CD14-positive monocyte (primary cell): ENCODE results near the gene BCL2L1. TPM values are rescaled to one million over a fixed set of nuclear protein-coding genes. Genes with fewer than 3 reads are reported as not detected.

Source experiments
- DNase-seq, 3 donors: peaks; one replicate each; pipeline ENCODE4 v3.0.0-alpha.2; 2011 to 2022
- H2AFZ ChIP-seq: 2 replicates; pipeline ENCODE4 v1.6.0; 2012; ENCODE audit warnings: mild to moderate bottlenecking, low read depth, low read length, inconsistent platforms; ENCODE audit not compliant: insufficient read depth, poor library complexity, severe bottlenecking
- H3K27ac ChIP-seq, 2 donors: 1 replicate in 1 of 2; 2 replicates in 1 of 2; pipeline ENCODE4 v1.5.1; 2012 to 2013; ENCODE audit warnings: low read length in 2 of 2, control low read depth in 1 of 2, inconsistent platforms in 1 of 2, low read depth in 1 of 2, mild to moderate bottlenecking in 1 of 2
- H3K27me3 ChIP-seq, 2 donors: one replicate each; pipeline versions ENCODE4 v1.6.0 to v1.6.1; 2011 to 2013; ENCODE audit warnings: low read length in 2 of 2; ENCODE audit not compliant: control insufficient read depth in 2 of 2, insufficient read depth in 2 of 2
- H3K36me3 ChIP-seq, 2 donors: replicated peaks in 1 of 2; 1 replicate in 1 of 2; 2 replicates in 1 of 2; pipeline versions ENCODE4 v1.5.1 to v1.6.1; 2012 to 2013; ENCODE audit warnings: low read length in 2 of 2, control low read depth in 1 of 2, inconsistent platforms in 1 of 2, mild to moderate bottlenecking in 1 of 2; ENCODE audit not compliant: insufficient read depth in 2 of 2, control insufficient read depth in 1 of 2
- H3K4me1 ChIP-seq, 2 donors: 1 replicate in 1 of 2; 2 replicates in 1 of 2; pipeline versions ENCODE4 v1.5.1 to v1.6.1; 2012 to 2013; ENCODE audit warnings: low read length in 2 of 2, control low read depth in 1 of 2, inconsistent platforms in 1 of 2, mild to moderate bottlenecking in 1 of 2, moderate library complexity in 1 of 2; ENCODE audit not compliant: insufficient read depth in 2 of 2, control insufficient read depth in 1 of 2
- H3K4me2 ChIP-seq: replicated peaks from 2 replicates; pipeline ENCODE3; 2012; ENCODE audit warnings: low read length, moderate library complexity, mild to moderate bottlenecking; ENCODE audit not compliant: poor library complexity, severe bottlenecking; ENCODE audit errors: extremely low read depth
- H3K4me3 ChIP-seq, 3 experiments: fragments of 200-600 bp in 1 of 3; sonication (generic) in 1 of 3; replicated peaks in 1 of 3; 1 replicate in 2 of 3; 2 replicates in 1 of 3; pipeline ENCODE4 v1.5.1; 2011 to 2013; ENCODE audit warnings: low read length in 3 of 3, mild to moderate bottlenecking in 3 of 3, control low read depth in 2 of 3, low read depth in 2 of 3, inconsistent platforms in 1 of 3, moderate library complexity in 1 of 3
- H3K79me2 ChIP-seq: 2 replicates; pipeline ENCODE4 v1.6.0; 2012; ENCODE audit warnings: mild to moderate bottlenecking, control low read depth, inconsistent platforms, low read length, moderate library complexity; ENCODE audit not compliant: insufficient read depth
- H3K9ac ChIP-seq: 2 replicates; pipeline ENCODE4 v1.6.0; 2017; ENCODE audit warnings: low read length, mild to moderate bottlenecking; ENCODE audit not compliant: insufficient read depth, poor library complexity, severe bottlenecking
- H3K9me3 ChIP-seq, 2 donors: replicated peaks in 1 of 2; 1 replicate in 1 of 2; 2 replicates in 1 of 2; pipeline versions ENCODE4 v1.5.1 to v1.6.1; 2012 to 2013; ENCODE audit warnings: low read length in 2 of 2, control low read depth in 1 of 2; ENCODE audit not compliant: control insufficient read depth in 1 of 2, insufficient read depth in 1 of 2
- H4K20me1 ChIP-seq: 2 replicates; pipeline ENCODE4 v1.6.0; 2012; ENCODE audit warnings: mild to moderate bottlenecking, low read length, control low read depth, moderate library complexity; ENCODE audit not compliant: insufficient read depth
- H3K27ac Mint-ChIP-seq, 7 donors: one replicate each; pipeline ENCODE4 v1.8.0; 2020; ENCODE audit warnings: mild to moderate bottlenecking in 7 of 7, mixed read lengths in 7 of 7, moderate library complexity in 6 of 7, inconsistent platforms in 2 of 7
- H3K27me3 Mint-ChIP-seq, 3 donors: one replicate each; pipeline ENCODE4 v1.8.0; 2021 to 2022; ENCODE audit warnings: low read depth in 3 of 3, mild to moderate bottlenecking in 3 of 3, mixed read lengths in 3 of 3, moderate library complexity in 3 of 3, inconsistent platforms in 1 of 3
- H3K36me3 Mint-ChIP-seq, 2 donors: one replicate each; pipeline ENCODE4 v1.8.0; 2020; ENCODE audit warnings: mixed read lengths in 2 of 2, inconsistent platforms in 1 of 2, mild to moderate bottlenecking in 1 of 2
- H3K4me1 Mint-ChIP-seq: one replicate; pipeline ENCODE4 v1.8.0; 2020; ENCODE audit warnings: mild to moderate bottlenecking, mixed read lengths
- H3K4me3 Mint-ChIP-seq, 2 donors: one replicate each; pipeline ENCODE4 v1.8.0; 2020; ENCODE audit warnings: mild to moderate bottlenecking in 2 of 2, mixed read lengths in 2 of 2, moderate library complexity in 1 of 2
- H3K9me3 Mint-ChIP-seq, 7 donors: one replicate each; pipeline ENCODE4 v1.8.0; 2020 to 2022; ENCODE audit warnings: mixed read lengths in 7 of 7, mild to moderate bottlenecking in 6 of 7, moderate library complexity in 6 of 7, inconsistent platforms in 2 of 7
- WGBS: methylation state at CpG from one replicate; pipeline ENCODE4 v1.1.5; 2013; ENCODE audit warnings: missing lambda C conversion rate; ENCODE audit not compliant: insufficient coverage; 5-methylcytosine and 5-hydroxymethylcytosine counted together
- intact Hi-C, 2 donors: fragments of 100-400 bp; cut with micrococcal nuclease; formaldehyde crosslinking; loops; one replicate each; pipeline versions ENCODE4 v1.15.0 to v1.15.1; 2023
- polyA plus RNA-seq, 3 donors: library from polyadenylated mRNA; depleted of rRNA in 1 of 3; unstranded in 2 of 3; stranded (reverse) in 1 of 3; fragments of 300-500 nt in 2 of 3; fragments of >200 nt in 1 of 3; fragmentation: Illumina TruSeq in 2 of 3; gene quantifications; 1 replicate in 2 of 3; 2 replicates in 1 of 3; pipeline ENCODE4 v1.2.3, GENCODE V29; 2012 to 2021
- TF ChIP-seq, protein P1 (sequence below): fragments of 200-600 bp; IDR thresholded peaks from one replicate; pipeline ENCODE4 v1.8.0; 2022; ENCODE audit warnings: antibody characterized with exemption, mild to moderate bottlenecking

The BCL2L1 gene
- polyA plus RNA-seq, 3 donors: 12.4 to 16.8 (median 14.3) TPM

DNA sequence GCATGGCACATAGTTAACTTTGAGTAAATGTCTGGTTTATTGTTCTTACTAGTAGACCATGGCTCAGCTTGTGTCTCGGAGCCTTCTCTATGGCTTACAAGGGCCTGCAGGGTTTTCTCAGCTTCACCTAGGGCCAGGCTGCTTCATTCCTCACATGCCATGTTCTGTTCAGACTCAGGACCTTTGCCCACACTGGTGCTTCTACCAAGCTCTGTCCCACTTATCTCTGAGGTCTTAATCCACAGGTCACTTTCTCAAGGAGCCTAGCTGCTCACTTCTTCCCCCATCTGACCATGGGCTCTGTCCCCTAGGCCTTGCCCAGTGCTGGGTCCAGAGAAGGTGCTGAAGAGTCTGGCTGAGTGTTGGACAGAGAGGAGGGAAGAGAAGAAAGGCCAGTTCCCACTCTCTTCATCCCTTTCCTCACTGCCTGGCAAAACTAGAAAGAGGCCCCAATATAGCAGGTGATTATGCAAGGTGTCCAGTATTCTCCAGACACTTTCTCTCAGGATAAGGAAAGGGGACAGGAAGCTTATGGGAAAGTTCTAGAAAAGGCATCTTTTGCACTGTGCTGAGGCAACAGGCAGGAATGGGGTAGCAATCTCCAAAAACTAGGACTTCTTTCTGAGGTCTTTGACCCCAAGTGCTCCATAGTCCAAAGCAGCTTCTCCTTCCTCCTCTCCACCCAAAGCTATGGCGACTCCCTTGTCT, 45.0 kb downstream of the BCL2L1 start:
- Mint-ChIP-seq H3K4me1 (peaks cover 40% of the 10 kb centered on the region), H3K4me3 (no peak overlapping the region), H3K27me3 (peaks cover 0 to 11% (median 6%) of the 10 kb centered on the region in 3 donors), H3K36me3 (peaks cover 45 to 46% of the 10 kb centered on the region in 2 donors), H3K9me3 (no peaks in the 10 kb centered on the region), H3K27ac (peak overlapping the region in 2 of 7 donors; percentile 28 to 67)
- Histone ChIP-seq H3K27ac (no peak overlapping the region), H3K9ac (no peak overlapping the region), H4K20me1 (peaks cover 25% of the 10 kb centered on the region), H2AFZ (no peak overlapping the region), H3K4me2 (no peak overlapping the region), H3K79me2 (peaks cover 18% of the 10 kb centered on the region), H3K27me3 (no peaks in the 10 kb centered on the region), H3K4me1 (peaks cover 25 to 29% of the 10 kb centered on the region in 2 donors), H3K4me3 (no peak overlapping the region), H3K9me3 (no peaks in the 10 kb centered on the region), H3K36me3 (peaks cover 4 to 50% of the 10 kb centered on the region in 2 donors)
- no peak for DNase-seq
- TF ChIP-seq, protein P1, sequence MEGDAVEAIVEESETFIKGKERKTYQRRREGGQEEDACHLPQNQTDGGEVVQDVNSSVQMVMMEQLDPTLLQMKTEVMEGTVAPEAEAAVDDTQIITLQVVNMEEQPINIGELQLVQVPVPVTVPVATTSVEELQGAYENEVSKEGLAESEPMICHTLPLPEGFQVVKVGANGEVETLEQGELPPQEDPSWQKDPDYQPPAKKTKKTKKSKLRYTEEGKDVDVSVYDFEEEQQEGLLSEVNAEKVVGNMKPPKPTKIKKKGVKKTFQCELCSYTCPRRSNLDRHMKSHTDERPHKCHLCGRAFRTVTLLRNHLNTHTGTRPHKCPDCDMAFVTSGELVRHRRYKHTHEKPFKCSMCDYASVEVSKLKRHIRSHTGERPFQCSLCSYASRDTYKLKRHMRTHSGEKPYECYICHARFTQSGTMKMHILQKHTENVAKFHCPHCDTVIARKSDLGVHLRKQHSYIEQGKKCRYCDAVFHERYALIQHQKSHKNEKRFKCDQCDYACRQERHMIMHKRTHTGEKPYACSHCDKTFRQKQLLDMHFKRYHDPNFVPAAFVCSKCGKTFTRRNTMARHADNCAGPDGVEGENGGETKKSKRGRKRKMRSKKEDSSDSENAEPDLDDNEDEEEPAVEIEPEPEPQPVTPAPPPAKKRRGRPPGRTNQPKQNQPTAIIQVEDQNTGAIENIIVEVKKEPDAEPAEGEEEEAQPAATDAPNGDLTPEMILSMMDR: no peak
- intact Hi-C loops: loop anchor here (5.0 kb wide), 1 partner anchor 45 kb away; the partner anchor contains the start of gene BCL2L1 (in 2 of the 2)
- 100% methylated on average over 1 of the region's 2 CpGs for WGBS

DNA sequence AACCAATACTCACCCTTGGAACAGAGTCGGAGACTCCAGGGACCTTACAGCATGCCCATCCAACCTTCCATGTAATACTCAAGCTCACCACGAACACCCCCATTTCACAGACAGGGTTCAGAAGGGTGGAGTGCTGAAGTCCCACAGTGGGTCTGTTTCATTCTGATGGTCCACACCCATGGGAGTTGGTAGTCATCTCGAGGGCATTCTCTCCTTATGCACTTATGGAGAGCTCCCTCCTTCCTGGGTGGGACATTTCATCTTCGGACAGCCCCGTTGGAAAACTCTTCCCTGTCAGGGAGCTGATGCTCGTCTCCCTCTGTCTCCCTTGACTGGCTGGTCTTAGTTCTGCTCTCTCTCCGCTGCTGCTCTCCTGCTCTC, 46.1 kb downstream of the BCL2L1 start:
- peaks cover 0 to 11% (median 8%) of the 10 kb centered on the region in 3 donors for H3K27me3 Mint-ChIP-seq
- no peaks in the 10 kb centered on the region for H3K9me3 Mint-ChIP-seq
- Histone ChIP-seq H3K4me2 (no peak overlapping the region), H2AFZ (no peak overlapping the region), H3K79me2 (peaks cover 19% of the 10 kb centered on the region), H4K20me1 (peaks cover 15% of the 10 kb centered on the region), H3K9ac (no peak overlapping the region), H3K9me3 (no peaks in the 10 kb centered on the region), H3K36me3 (peaks cover 4 to 43% of the 10 kb centered on the region in 2 donors), H3K27me3 (no peaks in the 10 kb centered on the region), H3K4me1 (peaks cover 25 to 29% of the 10 kb centered on the region in 2 donors), H3K4me3 (no peak overlapping the region), H3K27ac (no peak overlapping the region)
- H3K27ac Mint-ChIP-seq: peak overlapping the region in 4 of 7 donors; percentile 10 to 90 (median 54)
- no CpG with 5 or more reads among the region's 7 CpGs for WGBS
- no peak for DNase-seq
- H3K4me3 Mint-ChIP-seq: no peak overlapping the region
- TF ChIP-seq, protein P1: no peak
- intact Hi-C loops: loop anchor here (5.0 kb wide), 1 partner anchor 46 kb away; the partner anchor contains the start of gene BCL2L1 (in 2 of the 2)
- peaks cover 40% of the 10 kb centered on the region for H3K4me1 Mint-ChIP-seq
- H3K36me3 Mint-ChIP-seq: peaks cover 43 to 46% of the 10 kb centered on the region in 2 donors
